Parietal lobe (tissue), 2 donors: ENCODE results near the gene BRSK1. TPM values are rescaled to one million over a fixed set of nuclear protein-coding genes. Genes with fewer than 3 reads are reported as not detected.

Source experiments
- small RNA-seq: library from RNA; depleted of rRNA; stranded (forward); fragments of <200 nt; gene quantifications from one replicate; pipeline ENCODE3, GENCODE V24; 2014; ENCODE audit warnings: low replicate concordance
- total RNA-seq: library from RNA; depleted of rRNA; stranded (reverse); fragments of >200 nt; gene quantifications from one replicate; pipeline ENCODE4 v1.2.3, GENCODE V29; 2014

The BRSK1 gene
- total RNA-seq, result 82.9 TPM

GRCh38 chr19:55283548-55284377 is at the start of gene BRSK1:
TSS of gene BRSK1 (plus strand) at chr19:55283997. CDS start at chr19:55284443, 446 bp downstream.

GRCh38 chr19:55258828-55259539 is 24.8 kb upstream of the BRSK1 start, which contains the start of gene PPP6R1:
TSS of gene PPP6R1 (minus strand) at chr19:55259017. CDS start at chr19:55247103, 11,914 bp downstream.

GRCh38 chr19:55279770-55280643 is 3.8 kb upstream of the BRSK1 start, which contains the start of gene HSPBP1:
TSS of gene HSPBP1 (minus strand) at chr19:55280110. CDS start at chr19:55279608, 502 bp downstream.

GRCh38 chr19:55325172-55325571 is 41.4 kb downstream of the BRSK1 start, which contains the start of gene TMEM150B:
TSS of gene TMEM150B (minus strand) at chr19:55325341. CDS start at chr19:55321036, 4,305 bp downstream.

GRCh38 chr19:55339105-55339888 is 55.5 kb downstream of the BRSK1 start, which contains the start of gene KMT5C:
TSS of gene KMT5C (plus strand) at chr19:55339876. CDS start at chr19:55341937, 2,061 bp downstream.

GRCh38 chr19:55354698-55355212 is 71.0 kb downstream of the BRSK1 start, which contains the start of gene COX6B2:
TSS of gene COX6B2 (minus strand) at chr19:55354719. CDS start at chr19:55354521, 198 bp downstream.

Small RNA genes within 50 kb of the gene (small RNA-seq; reads per million reads assigned to genes)
- not detected for gene MIR6802
- gene MIR6803, result not detected

Other genes starting within 250 kb of the BRSK1 start
- gene GP6, start 245.7 kb upstream of the BRSK1 start, total RNA-seq, result 0.94 TPM
- 31.0 TPM for gene RDH13, start 220.8 kb upstream of the BRSK1 start, total RNA-seq
- gene EPS8L1, start 208.1 kb upstream of the BRSK1 start, total RNA-seq, result 3.1 TPM
- 32.6 TPM for gene PPP1R12C, start 166.4 kb upstream of the BRSK1 start, total RNA-seq
- gene TNNT1, start 134.8 kb upstream of the BRSK1 start, total RNA-seq, result 0.94 TPM
- gene TNNI3, start 126.3 kb upstream of the BRSK1 start, total RNA-seq, result 0.94 TPM
- gene DNAAF3, start 117.4 kb upstream of the BRSK1 start, total RNA-seq, result 0.94 TPM
- 47.9 TPM for gene SYT5, start 103.7 kb upstream of the BRSK1 start, total RNA-seq
- not detected for gene PTPRH, start 74.5 kb upstream of the BRSK1 start, total RNA-seq
- 4.4 TPM for gene TMEM86B, start 55.2 kb upstream of the BRSK1 start, total RNA-seq
- 25.0 TPM for gene PPP6R1, start 25.0 kb upstream of the BRSK1 start, total RNA-seq
- 20.3 TPM for gene HSPBP1, start 3.9 kb upstream of the BRSK1 start, total RNA-seq
- gene TMEM150B, start 41.3 kb downstream of the BRSK1 start, total RNA-seq, result not detected
- 15.0 TPM for gene KMT5C, start 55.9 kb downstream of the BRSK1 start, total RNA-seq
- gene COX6B2, start 70.7 kb downstream of the BRSK1 start, total RNA-seq, result not detected
- not detected for gene GARIN5B, start 79.3 kb downstream of the BRSK1 start, total RNA-seq
- not detected for gene IL11, start 86.5 kb downstream of the BRSK1 start, total RNA-seq
- gene TMEM190, start 92.8 kb downstream of the BRSK1 start, total RNA-seq, result not detected
- gene TMEM238, start 100.3 kb downstream of the BRSK1 start, total RNA-seq, result not detected
- gene RPL28, start 101.9 kb downstream of the BRSK1 start, total RNA-seq, result 157 TPM
- 22.8 TPM for gene UBE2S, start 123.8 kb downstream of the BRSK1 start, total RNA-seq
- gene SHISA7, start 159.3 kb downstream of the BRSK1 start, total RNA-seq, result 8.5 TPM
- 13.1 TPM for gene ISOC2, start 177.6 kb downstream of the BRSK1 start, total RNA-seq
- not detected for gene C19orf85, start 180.8 kb downstream of the BRSK1 start, total RNA-seq
- 1.6 TPM for gene ZNF628, start 192.6 kb downstream of the BRSK1 start, total RNA-seq
- 12.5 TPM for gene NAT14, start 201.2 kb downstream of the BRSK1 start, total RNA-seq
- 0.63 TPM for gene SSC5D, start 204.4 kb downstream of the BRSK1 start, total RNA-seq